HG02852 (cell line): ENCODE data around the gene MORN3.
"Not testable (repeated sequence)": the region's sequence is repeated elsewhere in the genome, so short reads cannot be mapped to it uniquely, and the experiment has no call there.

Source experiments
- ATAC-seq: cut with Tn5 transposase; IDR thresholded peaks from one replicate; pipeline ENCODE4 v1.9.1; 2021; ENCODE audit warnings: mild to moderate bottlenecking, moderate library complexity; ENCODE audit not compliant: unreplicated experiment

Gene MORN3

DNA sequence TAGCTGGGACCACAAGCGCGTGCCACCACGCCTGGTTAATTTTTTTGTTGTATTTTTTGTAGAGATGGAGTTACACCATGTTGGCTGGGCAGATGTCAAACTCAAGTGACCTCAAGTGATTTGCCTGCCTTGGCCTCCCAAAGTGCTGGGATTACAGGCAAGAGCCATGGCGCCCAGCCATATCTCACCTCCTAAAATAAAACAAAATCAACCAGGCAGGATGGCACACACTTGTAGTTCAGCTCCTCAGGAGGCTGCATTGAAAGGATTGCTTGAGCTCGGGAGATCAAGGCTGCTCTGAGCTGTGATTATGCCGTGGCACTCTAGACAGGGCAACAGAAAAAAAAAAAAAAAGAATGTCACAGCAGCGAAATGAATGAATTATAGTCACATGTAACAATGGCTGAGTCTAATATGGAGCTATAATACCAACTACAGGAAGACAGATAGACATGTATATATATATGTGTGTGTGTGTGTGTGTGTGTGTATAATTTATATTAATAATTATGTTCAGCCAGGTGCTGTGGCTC is 23.8 kb upstream of the MORN3 start:
- no peak for ATAC-seq

DNA sequence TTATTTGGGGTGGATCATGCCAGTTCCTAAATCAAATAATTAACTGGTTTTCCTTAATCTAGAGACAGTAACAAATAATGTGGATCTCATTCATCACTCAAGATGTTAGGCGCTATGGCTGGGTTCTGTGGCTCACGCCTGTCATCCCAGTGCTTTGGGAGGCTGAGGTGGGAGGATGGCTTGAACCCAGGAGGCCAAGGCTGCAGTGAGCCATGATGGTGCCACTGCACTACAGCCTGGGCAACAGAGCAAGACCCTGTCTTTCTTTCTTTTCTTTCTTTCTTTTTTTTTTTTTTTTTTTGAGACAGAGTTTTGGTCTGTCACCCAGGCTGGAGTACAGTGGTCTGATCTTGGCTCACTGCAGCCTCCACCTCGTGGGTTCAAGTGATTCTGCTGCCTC is 23.3 kb upstream of the MORN3 start:
- not testable (repeated sequence) for ATAC-seq

DNA sequence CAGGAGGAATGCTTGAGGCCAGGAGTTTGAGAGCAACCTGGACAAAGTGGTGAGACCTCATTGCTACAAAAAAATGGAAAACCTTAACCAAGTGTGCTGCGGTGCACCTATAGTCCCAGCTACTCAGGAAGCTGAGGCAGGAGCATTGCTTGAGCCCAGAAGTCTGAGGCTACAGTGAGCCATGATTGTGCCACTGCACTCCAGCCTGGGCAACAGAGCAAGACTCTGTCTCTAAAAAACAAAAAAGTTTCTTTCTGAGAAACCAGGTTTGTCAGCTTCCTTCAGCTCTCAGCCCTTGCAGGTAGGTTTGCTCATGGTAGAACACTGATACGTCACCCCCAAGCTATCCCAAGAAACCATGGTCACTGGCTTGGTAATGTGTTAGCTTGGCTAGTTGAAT is 20.0 kb upstream of the MORN3 start:
- ATAC-seq: no peak

DNA sequence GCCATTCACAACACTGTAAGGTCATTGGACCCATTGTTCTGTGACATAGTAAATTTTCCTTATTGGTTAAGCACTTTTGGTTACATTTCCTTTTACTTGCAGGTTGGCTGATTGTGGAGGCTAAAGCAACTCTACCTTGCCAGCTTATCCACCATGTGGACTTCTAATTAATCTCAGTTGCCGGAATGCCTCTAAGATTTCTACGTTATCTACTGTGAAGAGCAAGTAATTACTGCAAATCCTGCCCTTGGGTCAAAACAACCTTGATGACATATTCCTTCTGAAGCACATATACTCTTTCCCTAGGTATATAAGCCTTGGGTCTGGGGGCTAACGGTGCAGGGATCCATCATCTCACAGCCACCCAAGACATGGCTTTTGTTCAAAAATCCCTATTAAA is 19.5 kb upstream of the MORN3 start:
- ATAC-seq: no peak

DNA sequence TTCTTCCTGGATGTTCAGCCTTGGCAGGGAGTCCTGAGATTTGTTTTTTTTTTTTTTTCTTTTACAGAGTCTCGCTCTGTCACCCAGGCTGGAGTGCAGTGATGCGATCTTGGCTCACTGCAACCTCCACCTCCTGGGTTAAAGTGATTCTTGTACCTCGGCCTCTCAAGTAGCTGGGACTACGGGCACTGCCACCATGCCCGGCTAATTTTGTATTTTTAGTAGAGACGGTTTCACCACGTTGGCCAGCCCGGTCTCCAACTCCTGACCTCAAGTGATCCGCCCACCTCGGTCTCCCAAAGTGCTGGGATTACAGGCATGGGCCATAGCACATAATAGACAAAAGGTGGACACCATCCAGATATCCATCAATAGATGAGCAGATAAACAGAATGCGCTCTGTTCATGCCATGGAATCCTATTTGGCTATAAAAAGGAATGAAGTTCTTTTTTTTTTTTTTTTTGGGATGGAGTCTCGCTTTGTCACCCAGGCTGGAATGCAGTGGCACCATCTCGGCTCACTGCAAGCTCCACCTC is 10.3 kb upstream of the MORN3 start:
- not testable (repeated sequence) for ATAC-seq

DNA sequence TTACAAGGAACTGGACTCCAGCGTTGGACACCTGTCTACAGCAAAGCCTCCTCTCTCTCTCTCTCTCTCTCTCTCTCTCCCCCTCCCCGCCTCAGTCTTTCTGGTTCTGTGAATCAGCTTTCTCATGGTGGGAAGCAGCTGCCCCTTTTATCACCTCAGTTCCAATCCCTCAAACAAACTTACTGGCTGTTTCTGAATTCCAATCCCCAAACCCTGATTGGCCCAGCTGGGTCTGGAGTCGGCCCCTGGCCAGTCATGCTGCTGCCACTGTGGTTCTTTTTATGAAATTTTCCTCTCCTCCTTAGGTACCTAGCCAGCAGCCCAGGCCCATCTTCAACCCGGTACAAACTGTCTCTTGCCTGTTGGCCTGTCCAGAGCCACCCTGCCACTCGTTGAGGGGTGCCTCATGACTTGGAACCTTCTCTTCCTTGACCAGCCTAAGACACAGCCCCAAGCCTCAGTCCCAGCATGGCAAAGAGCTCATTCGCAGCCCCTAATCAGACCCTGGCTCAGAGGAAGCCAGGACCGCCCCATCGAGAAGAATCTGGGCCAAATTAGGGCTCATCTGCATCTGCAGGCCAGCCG is 9.4 kb upstream of the MORN3 start:
- ATAC-seq: no peak

DNA sequence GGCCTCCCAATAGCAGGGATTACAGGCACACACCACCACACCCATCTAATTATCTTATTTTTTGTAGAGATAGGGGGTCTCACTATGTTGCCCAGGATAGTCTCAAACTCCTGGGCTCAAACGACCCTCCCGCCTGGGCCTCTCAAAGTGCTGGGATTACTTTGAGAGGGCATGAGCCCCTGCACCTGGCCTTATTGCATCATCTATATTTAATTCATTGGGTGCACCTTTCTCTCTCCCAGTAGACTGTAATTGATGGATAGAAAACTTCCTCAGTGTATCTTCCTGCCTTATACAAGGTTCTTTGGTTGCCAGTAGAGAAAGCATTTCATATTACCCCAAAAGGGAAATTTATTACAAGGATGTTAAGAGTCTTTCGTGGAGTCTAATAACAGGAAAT is 8.9 kb upstream of the MORN3 start:
- no peak for ATAC-seq

DNA sequence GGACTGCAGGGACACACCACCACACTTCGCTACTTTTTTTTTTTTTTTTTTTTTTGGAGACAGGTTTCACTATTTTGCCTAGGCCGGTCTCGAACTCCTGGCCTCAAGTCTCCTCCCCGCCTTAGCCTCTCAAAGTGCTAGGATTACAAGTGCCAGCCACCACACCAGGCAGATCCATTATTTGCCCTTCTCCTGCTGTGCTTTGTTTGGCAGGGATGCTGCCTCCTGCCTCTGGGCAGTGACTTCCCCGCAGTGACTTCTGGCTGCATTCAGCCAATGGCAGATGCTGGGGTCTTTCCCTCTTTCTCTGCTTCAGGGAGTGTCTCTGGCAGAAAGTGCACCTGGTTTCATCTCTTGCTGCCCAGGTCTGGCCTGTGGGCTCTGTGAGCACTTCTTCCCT is 6.7 kb upstream of the MORN3 start:
- no peak for ATAC-seq

DNA sequence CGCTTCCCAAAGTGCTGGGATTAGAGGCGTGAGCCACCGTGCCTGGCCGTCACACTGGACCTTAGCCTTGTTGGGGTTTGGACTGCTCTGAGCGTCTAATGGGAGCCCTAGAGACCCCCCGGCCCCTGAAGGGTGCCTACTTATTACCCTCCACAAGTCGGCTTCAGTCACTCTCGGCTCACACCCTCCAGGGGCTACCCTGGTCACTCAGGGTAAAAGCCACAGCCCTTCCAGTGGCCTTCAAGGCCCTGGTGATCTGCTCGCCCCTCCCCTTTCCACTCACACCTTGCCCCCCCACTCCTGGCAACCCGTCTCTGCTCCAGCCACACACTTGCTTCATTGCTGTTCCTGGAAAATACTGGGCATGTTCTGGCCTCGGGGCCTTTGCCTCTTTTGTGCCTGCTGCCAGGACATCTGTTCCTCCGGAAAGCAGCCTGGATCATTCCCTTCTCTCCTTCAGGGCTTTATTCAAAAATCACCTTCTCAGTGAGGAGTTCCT is 3.6 kb upstream of the MORN3 start:
- no peak for ATAC-seq

DNA sequence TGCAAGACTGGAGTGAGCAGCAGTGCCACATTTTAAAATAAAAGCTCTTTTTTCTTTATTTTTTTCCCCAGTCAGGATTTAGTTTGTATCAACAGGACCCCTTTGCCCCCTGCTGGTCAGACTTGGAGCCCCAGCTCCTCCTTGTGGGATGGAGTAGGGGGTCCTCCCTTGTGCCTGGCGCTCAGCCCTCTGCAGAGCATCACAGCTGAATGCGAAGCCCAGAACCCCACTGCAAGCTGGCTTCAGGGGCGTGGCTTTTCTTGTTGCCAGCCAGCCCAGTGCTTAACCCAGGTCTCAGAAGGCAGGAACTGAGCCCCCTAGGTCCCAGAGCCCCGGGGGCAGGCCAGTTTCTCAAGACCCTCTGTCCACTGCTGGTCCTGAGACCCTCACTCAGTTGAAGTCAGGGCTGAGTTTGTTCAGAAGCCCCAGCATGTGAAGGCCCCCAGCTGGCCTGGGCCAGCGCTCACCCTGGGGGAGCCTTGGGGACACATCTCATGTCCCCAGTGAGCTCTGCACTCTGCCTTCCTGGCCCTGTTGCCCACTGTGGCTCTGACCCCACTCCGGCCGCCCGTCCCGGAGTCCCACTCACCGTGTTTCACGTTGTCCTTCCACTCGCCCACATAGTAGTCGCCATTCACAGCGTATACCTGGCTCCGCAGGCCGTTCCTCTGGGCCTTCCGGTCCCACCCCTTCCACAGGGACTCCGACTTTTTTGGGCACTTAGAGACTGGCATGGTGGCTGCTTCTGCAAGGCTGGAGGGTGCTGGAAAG is 519 bp downstream of the MORN3 start:
- no peak for ATAC-seq

DNA sequence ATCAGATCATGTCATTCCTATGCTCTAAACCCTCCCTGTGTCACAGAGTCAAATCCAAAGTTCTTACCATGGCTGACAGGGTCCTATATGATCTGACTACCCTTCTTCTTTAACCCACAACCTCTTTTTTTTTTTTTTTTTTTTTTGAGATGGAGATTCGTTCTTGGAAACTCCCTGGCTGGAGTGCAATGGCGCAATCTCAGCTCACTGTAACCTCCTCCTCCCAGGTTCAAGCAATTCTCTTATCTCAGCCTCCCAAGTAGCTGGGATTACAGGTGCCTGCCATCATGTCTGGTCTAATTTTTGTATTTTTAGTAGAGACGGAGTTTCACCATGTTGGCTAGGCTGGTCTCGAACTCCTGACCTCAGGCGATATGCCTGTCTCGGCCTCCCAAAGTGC is 2.6 kb downstream of the MORN3 start:
- ATAC-seq: not testable (repeated sequence)

DNA sequence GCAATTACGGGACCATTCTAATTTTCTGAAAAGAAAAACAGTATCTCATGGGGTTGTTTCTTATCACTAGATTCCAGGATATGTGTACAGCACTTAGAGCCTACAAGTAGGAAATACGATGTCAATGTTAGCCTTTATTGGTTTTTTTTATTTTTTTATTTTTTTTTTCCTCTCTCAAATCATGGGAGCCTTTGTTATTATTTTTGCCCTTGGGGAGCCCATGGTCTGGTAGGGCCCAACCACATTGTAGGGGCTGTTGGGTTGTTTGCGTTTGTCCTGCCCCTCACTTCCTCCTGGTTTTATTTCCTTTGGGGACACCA is 5.9 kb downstream of the MORN3 start:
- no peak for ATAC-seq

DNA sequence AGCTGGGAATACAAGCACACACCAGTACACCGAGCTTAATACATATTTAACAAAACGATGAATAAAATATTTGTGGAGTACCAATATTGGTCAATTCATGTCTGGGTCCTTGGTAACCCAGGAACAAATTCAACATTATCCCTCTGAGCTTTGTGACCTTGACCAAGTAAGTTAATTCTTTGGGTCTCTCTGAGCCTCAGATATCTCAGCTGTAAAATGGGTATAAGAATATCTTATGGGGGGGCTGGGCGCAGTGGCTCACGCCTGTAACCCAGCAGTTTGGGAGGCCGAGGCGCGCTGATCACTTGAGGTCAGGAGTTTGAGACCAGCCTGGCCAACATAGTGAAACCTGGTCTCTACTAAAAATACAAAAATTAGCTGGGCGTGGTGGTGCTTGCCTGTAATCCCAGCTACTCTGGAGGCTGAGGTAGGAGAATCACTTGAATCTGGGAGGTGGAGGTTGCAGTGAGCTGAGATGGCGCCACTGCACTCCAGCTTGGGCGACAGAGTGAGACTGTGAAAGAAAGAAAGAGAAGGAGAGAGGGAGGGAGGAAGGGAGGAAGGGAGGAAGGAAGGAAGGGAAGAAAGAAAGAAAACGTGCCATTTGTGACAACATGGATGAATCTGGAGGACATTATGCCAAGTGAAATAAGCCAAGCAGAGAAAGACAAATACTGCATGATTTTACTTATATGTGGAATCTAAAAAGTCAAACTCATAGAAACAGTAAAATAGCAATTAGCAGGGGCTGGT is 7.9 kb downstream of the MORN3 start:
- ATAC-seq: not testable (repeated sequence)

DNA sequence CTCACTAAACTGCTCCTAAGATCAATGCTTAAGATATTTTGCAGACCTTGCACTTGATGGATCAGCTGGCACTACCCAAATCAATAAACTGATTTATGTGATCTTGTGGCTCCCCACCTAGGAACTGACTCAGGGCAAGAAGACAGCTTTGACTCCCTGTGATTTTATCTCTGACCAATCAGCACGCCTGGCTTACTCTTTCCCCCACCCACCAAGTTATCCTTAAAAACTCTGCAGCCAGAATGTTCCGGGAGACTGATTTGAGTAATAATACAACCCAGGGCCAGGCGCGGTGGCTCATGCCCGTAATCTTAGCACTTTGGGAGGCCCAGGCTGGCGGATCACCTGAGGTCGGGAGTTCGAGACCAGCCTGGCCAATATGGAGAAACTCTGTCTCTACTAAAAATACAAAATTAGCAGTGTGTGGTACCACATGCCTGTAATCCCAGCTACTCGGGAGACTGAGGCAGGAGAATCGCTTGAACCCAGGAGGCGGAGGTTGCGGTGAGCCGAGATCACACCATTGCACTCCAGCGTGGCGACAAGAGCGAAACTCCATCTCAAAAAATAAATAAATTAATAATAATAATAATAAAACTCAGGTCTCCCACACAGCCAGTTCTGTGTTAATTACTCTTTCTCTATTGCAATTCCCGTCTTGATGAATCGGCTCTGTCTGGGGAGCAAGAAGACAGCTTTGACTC is 12.0 kb downstream of the MORN3 start:
- no peak for ATAC-seq

DNA sequence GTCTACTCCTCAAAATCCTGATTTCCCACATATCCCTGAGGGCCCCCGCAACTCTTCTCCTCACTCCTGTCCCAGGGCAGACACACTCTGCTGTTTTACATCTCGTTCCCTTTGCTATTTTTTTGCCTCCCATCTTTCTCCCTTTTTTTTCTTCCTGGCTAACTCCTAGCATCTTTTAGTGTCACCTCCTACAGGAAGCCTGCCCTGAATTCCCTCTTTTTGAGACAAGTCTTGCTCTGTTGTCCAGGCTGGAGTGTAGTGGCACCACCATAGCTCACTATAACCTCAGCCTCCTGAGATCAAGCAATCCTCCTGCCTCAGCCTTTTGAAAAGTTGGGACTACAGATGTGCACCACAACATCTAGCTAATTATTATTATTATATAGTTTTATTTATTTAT is 13.3 kb downstream of the MORN3 start:
- ATAC-seq: no peak

DNA sequence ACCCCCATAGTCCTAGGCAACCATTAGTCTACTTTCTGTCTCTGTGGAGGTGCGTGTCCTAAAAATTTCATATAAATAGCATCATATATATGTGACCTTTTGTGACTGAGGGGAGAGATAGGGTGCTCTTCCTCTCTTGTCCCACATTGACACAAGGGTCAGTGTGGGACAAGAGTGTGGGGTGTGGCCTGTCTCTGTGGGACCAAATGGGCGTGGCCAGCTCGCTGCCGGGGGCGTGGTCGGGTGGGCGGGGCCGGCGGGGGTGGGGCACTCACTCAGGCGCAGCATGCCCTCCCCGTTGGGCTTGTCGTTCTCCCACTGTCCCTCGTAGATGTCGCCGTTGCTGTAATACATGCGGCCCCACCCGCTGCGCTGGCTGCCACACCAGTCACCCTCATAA is 15.5 kb downstream of the MORN3 start:
- no peak for ATAC-seq

DNA sequence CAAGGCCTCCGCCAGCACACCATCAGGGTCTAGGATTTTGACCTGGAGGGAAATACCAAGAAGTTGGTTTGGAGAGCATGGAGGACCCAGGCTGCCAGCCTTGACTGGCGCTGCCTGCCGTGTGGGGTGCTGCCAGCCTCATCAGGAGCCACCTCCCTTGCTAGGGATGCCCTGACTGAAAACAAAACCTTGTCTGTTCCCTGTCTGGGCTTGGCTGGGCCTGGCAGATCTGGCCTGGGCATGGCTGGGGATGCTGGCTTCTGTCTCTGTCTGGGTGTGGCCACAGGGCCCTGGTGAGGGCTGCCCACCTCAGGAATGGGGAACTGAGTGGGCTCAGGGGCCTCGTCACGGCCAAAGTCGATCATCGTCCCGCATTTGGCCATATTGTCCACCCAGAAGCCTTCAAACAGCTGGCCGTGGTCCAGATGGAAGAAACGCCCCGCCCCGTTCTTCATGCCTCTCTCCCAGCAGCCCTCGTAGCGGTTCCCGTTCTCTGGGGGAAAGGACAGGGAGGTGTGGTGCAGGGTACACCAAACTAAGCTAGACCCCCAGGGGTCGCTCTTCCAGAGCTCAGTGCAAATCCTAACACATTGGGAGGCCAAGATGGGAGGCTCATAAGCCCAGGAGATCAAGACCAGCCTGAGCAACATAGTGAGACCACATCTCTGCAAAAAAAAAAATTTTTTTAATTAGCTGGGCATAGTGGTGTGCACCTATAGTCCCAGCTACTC is 16.5 kb downstream of the MORN3 start:
- no peak for ATAC-seq

DNA sequence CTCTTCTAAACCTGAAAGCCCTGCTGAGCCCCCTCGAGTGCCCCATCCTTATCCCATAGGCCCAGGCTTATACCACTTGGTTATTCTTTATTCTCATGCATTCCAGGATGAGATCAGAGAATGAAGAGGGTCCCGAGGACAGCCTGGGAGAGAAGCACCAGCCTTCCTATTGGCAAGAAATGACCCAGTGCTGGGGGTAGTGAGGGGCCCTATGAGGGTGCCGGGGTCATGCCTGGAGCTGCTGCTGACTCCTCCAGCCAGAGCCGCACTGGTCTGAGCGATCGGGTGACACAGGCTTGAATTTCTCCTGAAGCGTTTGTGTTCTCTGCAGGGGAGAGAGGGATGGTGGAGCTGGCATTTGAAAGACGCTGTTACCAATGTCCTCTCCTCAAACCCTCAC is 18.1 kb downstream of the MORN3 start:
- ATAC-seq: no peak

DNA sequence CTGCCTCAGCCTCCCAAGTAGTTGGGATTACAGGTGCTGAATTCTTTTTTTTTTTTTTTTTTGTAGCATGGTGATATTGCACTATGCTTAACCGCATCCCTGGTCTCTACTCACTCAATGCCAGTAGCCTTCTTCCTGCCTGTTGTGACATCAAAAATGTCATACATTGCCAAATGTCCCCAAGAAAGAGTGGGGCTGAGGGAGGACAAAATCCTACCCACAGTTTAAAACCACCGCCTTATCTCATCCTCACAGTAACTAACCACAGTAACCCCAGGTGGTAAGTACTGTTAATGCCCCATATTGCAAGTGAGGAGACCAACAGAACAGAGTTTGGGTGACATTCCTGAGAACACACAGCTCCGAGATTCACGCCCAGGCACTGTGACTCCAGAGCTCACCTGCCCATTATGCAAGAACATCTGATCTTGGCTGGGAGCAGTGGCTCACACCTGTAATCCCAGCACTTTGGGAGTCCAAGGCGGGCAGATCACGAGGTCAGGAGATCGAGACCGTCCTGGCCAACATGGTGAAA is 19.6 kb downstream of the MORN3 start:
- no peak for ATAC-seq

DNA sequence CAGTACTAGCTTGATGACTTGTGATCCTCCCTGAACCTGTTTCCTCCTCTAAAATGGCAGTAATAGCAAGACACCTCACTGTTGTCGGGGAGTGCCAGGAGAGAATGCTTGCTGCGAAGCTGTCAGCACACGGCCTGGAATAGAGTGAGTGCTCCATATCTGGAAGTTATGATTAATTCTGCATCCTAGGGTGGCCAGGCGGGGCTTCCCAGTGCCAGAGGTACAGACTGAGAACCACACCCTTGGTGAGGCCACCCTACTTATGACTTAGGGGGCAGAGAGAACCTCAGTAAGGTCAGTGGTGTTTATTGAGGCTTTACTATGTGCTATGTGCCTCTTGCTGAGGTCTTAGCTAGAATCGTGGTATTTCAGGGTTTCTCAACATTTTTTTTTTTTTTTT is 20.1 kb downstream of the MORN3 start:
- no peak for ATAC-seq
